Thyroid gland (tissue), 4 donors: ENCODE measurements around the gene FNDC3B. TPM values are rescaled to one million over a fixed set of nuclear protein-coding genes. Genes with fewer than 3 reads are reported as not detected.

Source experiments
- DNase-seq, 2 donors: peaks; one replicate each; pipeline ENCODE4 v3.0.0-alpha.2; 2019
- H3K27ac ChIP-seq, 3 donors: fragments of 200-600 bp; sonication (generic); 1 replicate in 2 of 3; 2 replicates in 1 of 3; pipeline ENCODE4 v1.5.1; 2016 to 2019; ENCODE audit warnings: mild to moderate bottlenecking in 1 of 3, moderate library complexity in 1 of 3
- H3K27me3 ChIP-seq: fragments of 200-600 bp; sonication (generic); one replicate; pipeline ENCODE4 v1.5.1; 2019
- H3K36me3 ChIP-seq, 2 donors: fragments of 200-600 bp; sonication (generic); one replicate each; pipeline ENCODE4 v1.5.1; 2016 to 2019
- H3K4me1 ChIP-seq, 2 donors: fragments of 200-600 bp; sonication (generic); one replicate each; pipeline ENCODE4 v1.5.1; 2017 to 2019
- H3K4me3 ChIP-seq, 3 donors: fragments of 200-600 bp; sonication (generic); replicated peaks in 1 of 3; 1 replicate in 2 of 3; 2 replicates in 1 of 3; pipeline ENCODE4 v1.5.1; 2016; ENCODE audit warnings: mild to moderate bottlenecking in 1 of 3
- H3K9me3 ChIP-seq: fragments of 200-600 bp; sonication (generic); one replicate; pipeline ENCODE4 v1.5.1; 2017
- CTCF ChIP-seq, 6 experiments: fragments of 200-600 bp in 3 of 6; fragments of 450-650 bp in 3 of 6; sonication (generic) in 3 of 6; IDR thresholded peaks; one replicate each; pipeline ENCODE4 v1.5.1; 2016 to 2019; ENCODE audit warnings: antibody characterized with exemption in 6 of 6, mild to moderate bottlenecking in 2 of 6, inconsistent platforms in 1 of 6, moderate library complexity in 1 of 6
- POLR2A ChIP-seq, 2 donors: fragments of 450-650 bp; IDR thresholded peaks; one replicate each; pipeline ENCODE4 v1.6.1; 2017; ENCODE audit warnings: antibody characterized with exemption in 2 of 2, mild to moderate bottlenecking in 2 of 2, moderate library complexity in 1 of 2
- WGBS, 2 donors: methylation state at CpG; one replicate each; pipeline ENCODE4 v1.1.5; 2017; 5-methylcytosine and 5-hydroxymethylcytosine counted together
- intact Hi-C: fragments of 100-400 bp; cut with DNase I; formaldehyde crosslinking; loops from one replicate; pipeline ENCODE4 v1.15.1; 2023
- total RNA-seq, 4 donors: library from RNA; depleted of rRNA; stranded (reverse); fragments of >200 nt; gene quantifications; one replicate each; pipeline ENCODE4 v1.2.3, GENCODE V29; 2016

Gene FNDC3B
- total RNA-seq, 4 donors from 2014 or later, result 118 to 172 (median 146) TPM

GRCh38 chr3:172052405-172052804 lies 13.0 kb downstream of the FNDC3B start:
- intact Hi-C loops, result no loop called here
- 88% methylated on average over 2 of the region's 2 CpGs for WGBS, 2 donors
- Histone ChIP-seq H3K27ac (no peak overlapping the region), H3K36me3 (no peaks in the 10 kb centered on the region), H3K4me3 (no peak overlapping the region), H3K27me3 (no peaks in the 10 kb centered on the region), H3K9me3 (no peaks in the 10 kb centered on the region), H3K4me1 (peaks cover 13 to 18% of the 10 kb centered on the region in 2 donors)
- TF ChIP-seq CTCF (IDR thresholded peaks at IDR 0.05), result no peak
- no peak for TF ChIP-seq POLR2A (IDR thresholded peaks at IDR 0.05)
- DNase-seq, result no peak

GRCh38 chr3:172054115-172054764 lies 14.9 kb downstream of the FNDC3B start:
- Histone ChIP-seq H3K36me3 (no peaks in the 10 kb centered on the region), H3K9me3 (no peaks in the 10 kb centered on the region), H3K27me3 (no peaks in the 10 kb centered on the region), H3K4me1 (peaks cover 18 to 22% of the 10 kb centered on the region in 2 donors), H3K4me3 (no peak overlapping the region), H3K27ac (no peak overlapping the region)
- no peak for TF ChIP-seq POLR2A (IDR thresholded peaks at IDR 0.05)
- TF ChIP-seq CTCF (IDR thresholded peaks at IDR 0.05), result no peak
- intact Hi-C loops, result no loop called here
- WGBS, 2 donors, result 84 to 87% methylated on average over 6 of the region's 6 CpGs
- no peak for DNase-seq

- Histone ChIP-seq H3K27me3 (no peaks in the 10 kb centered on the region), H3K4me1 (peaks cover 33 to 38% of the 10 kb centered on the region in 2 donors), H3K9me3 (no peaks in the 10 kb centered on the region), H3K4me3 (no peak overlapping the region), H3K36me3 (no peaks in the 10 kb centered on the region), H3K27ac (no peak overlapping the region)
- WGBS, 2 donors, result 78 to 80% methylated on average over 3 of the region's 3 CpGs
- TF ChIP-seq POLR2A (IDR thresholded peaks at IDR 0.05) (no peak), CTCF (IDR thresholded peaks at IDR 0.05) (no peak)
- DNase-seq, result no peak
- intact Hi-C loops, result no loop called here
Measured at GRCh38 chr3:172056416-172056815, 17.0 kb downstream of the FNDC3B start.

- WGBS, 2 donors, result 60 to 65% methylated on average over 3 of the region's 3 CpGs
- intact Hi-C loops, result no loop called here
- no peaks in the 10 kb centered on the region for H3K9me3 ChIP-seq
- H3K27me3 ChIP-seq, result no peaks in the 10 kb centered on the region
- TF ChIP-seq CTCF (IDR thresholded peaks at IDR 0.05), result no peak
- no peak for TF ChIP-seq POLR2A (IDR thresholded peaks at IDR 0.05)
- peaks cover 40 to 43% of the 10 kb centered on the region in 2 donors for H3K4me1 ChIP-seq
- DNase-seq, result no peak
- H3K4me3 ChIP-seq, result no peak overlapping the region
- no peak overlapping the region for H3K27ac ChIP-seq
- H3K36me3 ChIP-seq, result no peaks in the 10 kb centered on the region
Measured at GRCh38 chr3:172057059-172057458, 17.7 kb downstream of the FNDC3B start.

- intact Hi-C loops, result no loop called here
- Histone ChIP-seq H3K9me3 (no peaks in the 10 kb centered on the region), H3K36me3 (no peaks in the 10 kb centered on the region), H3K27me3 (no peaks in the 10 kb centered on the region), H3K4me3 (no peak overlapping the region), H3K4me1 (peaks cover 47 to 50% of the 10 kb centered on the region in 2 donors), H3K27ac (no peak overlapping the region)
- DNase-seq, result no peak
- 66 to 71% methylated on average over 3 of the region's 3 CpGs for WGBS, 2 donors
- no peak for TF ChIP-seq POLR2A (IDR thresholded peaks at IDR 0.05)
- TF ChIP-seq CTCF (IDR thresholded peaks at IDR 0.05), result no peak
Measured at GRCh38 chr3:172057624-172058327, 18.4 kb downstream of the FNDC3B start.
